Keratinocyte (primary cell): ENCODE measurements around the gene CACNA2D2. TPM values are rescaled to one million over a fixed set of nuclear protein-coding genes. Genes with fewer than 3 reads are reported as not detected.
A peak's percentile ranks its signal among the peaks of the same experiment; 100 is the strongest.

Experiments
- DNase-seq: peaks from one replicate; pipeline ENCODE4 v3.0.0-alpha.2; 2011; ENCODE audit warnings: low read depth, missing footprints, low spot score
- FAIRE-seq: peaks from 2 replicates; lab custom pipeline; 2011; peaks lifted over from hg19 to GRCh38; lab: Jason Lieb, UNC
- H2AFZ ChIP-seq: 2 replicates; pipeline ENCODE4 v1.6.0; 2012; ENCODE audit warnings: low read length, control low read depth, inconsistent platforms; ENCODE audit not compliant: control insufficient read depth
- H3K27ac ChIP-seq: 2 replicates; pipeline ENCODE4 v1.5.1; 2011; ENCODE audit warnings: low read length; ENCODE audit not compliant: control insufficient read depth, insufficient read depth
- H3K27me3 ChIP-seq: 3 replicates; pipeline ENCODE4 v1.6.0; 2011; ENCODE audit warnings: low read length; ENCODE audit not compliant: control insufficient read depth, insufficient read depth; ENCODE audit errors: extremely low read depth
- H3K36me3 ChIP-seq, 2 experiments: 2 replicates in 1 of 2; 3 replicates in 1 of 2; pipeline ENCODE4 v1.5.1; 2011; ENCODE audit warnings: low read length in 2 of 2, mild to moderate bottlenecking in 1 of 2; ENCODE audit not compliant: control insufficient read depth in 2 of 2, insufficient read depth in 2 of 2; ENCODE audit errors: extremely low read depth in 1 of 2
- H3K4me1 ChIP-seq: 3 replicates; pipeline ENCODE4 v1.5.1; 2011; ENCODE audit warnings: low read length; ENCODE audit not compliant: control insufficient read depth, insufficient read depth; ENCODE audit errors: extremely low read depth
- H3K4me2 ChIP-seq: 3 replicates; pipeline ENCODE4 v1.6.0; 2011; ENCODE audit warnings: low read depth, low read length; ENCODE audit not compliant: control insufficient read depth, insufficient read depth; ENCODE audit errors: extremely low read depth
- H3K4me3 ChIP-seq, 3 experiments: fragments of 200-600 bp in 1 of 3; sonication (generic) in 1 of 3; 2 replicates in 2 of 3; 3 replicates in 1 of 3; pipeline ENCODE4 v1.5.1; 2011 to 2016; ENCODE audit warnings: low read length in 3 of 3, mild to moderate bottlenecking in 3 of 3, control low read depth in 2 of 3, inconsistent platforms in 1 of 3, low read depth in 1 of 3, mixed read lengths in 1 of 3, mixed run types in 1 of 3, moderate library complexity in 1 of 3; ENCODE audit not compliant: control insufficient read depth in 2 of 3, insufficient read depth in 2 of 3; ENCODE audit errors: extremely low read depth in 1 of 3
- H3K79me2 ChIP-seq: 2 replicates; pipeline ENCODE4 v1.6.0; 2012; ENCODE audit warnings: low read length; ENCODE audit not compliant: control insufficient read depth, insufficient read depth
- H3K9ac ChIP-seq: 3 replicates; pipeline ENCODE4 v1.6.0; 2011; ENCODE audit warnings: low read length; ENCODE audit not compliant: control insufficient read depth, insufficient read depth; ENCODE audit errors: extremely low read depth
- H3K9me1 ChIP-seq: 3 replicates; pipeline ENCODE4 v1.6.0; 2011; ENCODE audit warnings: low read length; ENCODE audit not compliant: control insufficient read depth, insufficient read depth; ENCODE audit errors: extremely low read depth
- H3K9me3 ChIP-seq: 2 replicates; pipeline ENCODE4 v1.5.1; 2012; ENCODE audit warnings: low read depth, low read length; ENCODE audit not compliant: control insufficient read depth
- H4K20me1 ChIP-seq: 3 replicates; pipeline ENCODE4 v1.6.0; 2011; ENCODE audit warnings: low read length; ENCODE audit not compliant: control insufficient read depth, insufficient read depth; ENCODE audit errors: extremely low read depth
- CTCF ChIP-seq, 3 experiments: IDR thresholded peaks in 1 of 3; conservative IDR thresholded peaks in 1 of 3; optimal IDR thresholded peaks in 1 of 3; 2 replicates in 2 of 3; 3 replicates in 1 of 3; pipeline versions ENCODE3 to v1.5.1; 2011; ENCODE audit warnings: low read length in 3 of 3, mild to moderate bottlenecking in 3 of 3, moderate library complexity in 2 of 3, control low read depth in 1 of 3, inconsistent platforms in 1 of 3; ENCODE audit not compliant: insufficient read depth in 2 of 3; ENCODE audit errors: extremely low read depth in 1 of 3
- EZH2 ChIP-seq: IDR thresholded peaks from one replicate; pipeline ENCODE4 v1.6.1; 2012; ENCODE audit warnings: inconsistent platforms, mild to moderate bottlenecking, low read length, moderate library complexity
- dilution Hi-C: fragments of 300-500 bp; cut with MboI; formaldehyde crosslinking; loops from one replicate; pipeline ENCODE4 v1.7.0; 2020; ENCODE audit warnings: low sequenced_read_pairs; ENCODE audit not compliant: extremely low pct_ligation_motif_present
- polyA plus RNA-seq, 5 experiments: library from polyadenylated mRNA; depleted of rRNA in 3 of 5; stranded (reverse) in 3 of 5; stranded (forward) in 1 of 5; unstranded in 1 of 5; fragments of >200 nt; gene quantifications; 1 replicate in 1 of 5; 2 replicates in 3 of 5; 3 replicates in 1 of 5; pipeline versions ENCODE4 v1.2.1 to v1.2.3, GENCODE V29; 2011 to 2012; ENCODE audit warnings: missing spikeins in 2 of 5, low read depth in 1 of 5, low replicate concordance in 1 of 5

CACNA2D2 gene
- polyA plus RNA-seq, 1 donor (not counting 4 experiments of a cell fraction or from before 2014, with no cell fraction given), result 0.04 TPM

DNA sequence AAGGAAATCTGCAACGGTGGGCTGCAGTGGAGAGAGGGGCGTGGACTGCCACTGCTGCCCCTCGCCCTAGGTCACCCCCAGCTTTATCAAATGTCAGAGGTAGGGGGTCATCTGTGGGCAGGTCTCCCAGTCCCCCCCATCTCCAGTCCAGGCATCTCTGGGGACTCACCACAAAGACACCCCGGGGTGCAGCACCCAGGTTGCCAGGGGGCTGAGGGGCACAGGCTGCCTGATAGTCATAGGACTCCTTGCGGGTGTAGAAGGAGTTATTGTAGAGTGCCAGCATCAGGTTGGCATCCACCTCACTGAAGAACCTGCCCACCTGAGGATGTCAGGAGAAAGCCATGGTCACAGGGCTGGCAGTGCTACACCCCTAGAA lies 137.6 kb downstream of the CACNA2D2 start:
- TF ChIP-seq CTCF (optimal IDR thresholded peaks at IDR 0.05 in 1 of 3, IDR thresholded peaks at IDR 0.05 in 1 of 3, conservative IDR thresholded peaks at IDR 0.05 in 1 of 3; ENCODE audit: extremely low read depth in 1 of 3, insufficient read depth in 2 of 3, low read length in 3 of 3) (no peak), EZH2 (no peak)

GRCh38 chr3:50365080-50365841 lies 138.2 kb downstream of the CACNA2D2 start:
- Histone ChIP-seq H3K4me2 (peak overlapping the region; percentile 95), H4K20me1 (no peaks in the 10 kb centered on the region), H3K27ac (no peak overlapping the region), H2AFZ (peak overlapping the region; percentile 97), H3K9me3 (no peaks in the 10 kb centered on the region), H3K4me1 (peaks cover 12% of the 10 kb centered on the region), H3K79me2 (no peaks in the 10 kb centered on the region), H3K27me3 (peaks cover 4% of the 10 kb centered on the region), H3K9ac (peak overlapping the region; percentile 69), H3K9me1 (no peaks in the 10 kb centered on the region), H3K36me3 (no peaks in the 10 kb centered on the region), H3K4me3 (peak overlapping the region; percentile 49 to 80 (median 80))
- dilution Hi-C loops, result no loop called here
- FAIRE-seq (peak; percentile 87), DNase-seq (peak; percentile 81)
- TF ChIP-seq CTCF (optimal IDR thresholded peaks at IDR 0.05 in 1 of 3, IDR thresholded peaks at IDR 0.05 in 1 of 3, conservative IDR thresholded peaks at IDR 0.05 in 1 of 3; ENCODE audit: extremely low read depth in 1 of 3, insufficient read depth in 2 of 3, low read length in 3 of 3), result peak in 1 of 3 experiments; percentile 28
- no peak for TF ChIP-seq EZH2

More for the DNA sequence above, 137.6 kb downstream of the CACNA2D2 start:
- Histone ChIP-seq H3K9me1 (no peaks in the 10 kb centered on the region), H3K9ac (peak overlapping the region; percentile 69), H3K27me3 (peaks cover 4% of the 10 kb centered on the region), H4K20me1 (no peaks in the 10 kb centered on the region), H2AFZ (no peak overlapping the region), H3K27ac (no peak overlapping the region), H3K4me3 (peak overlapping the region; percentile 49 to 80 (median 80)), H3K79me2 (no peaks in the 10 kb centered on the region), H3K4me1 (peaks cover 12% of the 10 kb centered on the region), H3K9me3 (no peaks in the 10 kb centered on the region), H3K4me2 (peak overlapping the region; percentile 95), H3K36me3 (no peaks in the 10 kb centered on the region)
- dilution Hi-C loops, result no loop called here
- DNase-seq (no peak), FAIRE-seq (no peak)
